ENCODE measurements around the gene CORO2A. TPM values are rescaled to one million over a fixed set of nuclear protein-coding genes. Genes with fewer than 3 reads are reported as not detected.

CORO2A gene
- total RNA-seq, 1 experiment from 2014 or later, result 19.8 TPM

GRCh38 chr9:98240475-98240874, 48.0 kb upstream of the CORO2A start:
- H2AFZ ChIP-seq, result no peak overlapping the region
- H3K9me3 ChIP-seq (ENCODE audit: insufficient read depth, low read depth), result no peaks in the 10 kb centered on the region
- no TSS peak for BruUV-seq (replicated peaks)
- TF ChIP-seq EZH2 (IDR thresholded peaks at IDR 0.05; ENCODE audit: low read depth), result no peak
- H3K4me2 ChIP-seq, result no peak overlapping the region
- H3K4me3 ChIP-seq, result no peak overlapping the region
- H3K36me3 ChIP-seq (ENCODE audit: low read depth), result peaks cover 7% of the 10 kb centered on the region; the same call in 1 of the 2 replicates
- no peaks in the 10 kb centered on the region for H3K9me2 ChIP-seq (ENCODE audit: insufficient read depth)
- H4K20me1 ChIP-seq (ENCODE audit: insufficient read depth), result no peaks in the 10 kb centered on the region
- H3K27ac ChIP-seq, result no peak overlapping the region
- CTCF ChIA-PET, result no interaction called here
- POLR2A ChIA-PET (ENCODE audit: unreplicated experiment), result interaction anchor here (0.6 kb wide), 1 partner anchor 17 kb away, joined by 10 read pairs; no protein-coding TSS in a partner anchor
- intact Hi-C loops (cut with micrococcal nuclease; ENCODE audit: unreplicated experiment), result no loop called here
- no peak for DNase-seq
- no peaks in the 10 kb centered on the region for H3K27me3 ChIP-seq (ENCODE audit: insufficient read depth, low read depth)
- peaks cover 25% of the 10 kb centered on the region for H3K4me1 ChIP-seq (replicated peaks; ENCODE audit: insufficient read depth)
- H3F3A ChIP-seq (ENCODE audit: insufficient read depth, low read depth), result peaks cover 19% of the 10 kb centered on the region
- H3K79me2 ChIP-seq (ENCODE audit: low read depth), result peaks cover 19% of the 10 kb centered on the region

- H4K20me1 ChIP-seq (ENCODE audit: insufficient read depth), result no peaks in the 10 kb centered on the region
- intact Hi-C loops (cut with micrococcal nuclease; ENCODE audit: unreplicated experiment), result no loop called here
- H3F3A ChIP-seq (ENCODE audit: insufficient read depth, low read depth), result no peaks in the 10 kb centered on the region
- no peak overlapping the region for H3K4me3 ChIP-seq
- H3K4me1 ChIP-seq (replicated peaks; ENCODE audit: insufficient read depth), result peaks cover 10% of the 10 kb centered on the region
- no peak for DNase-seq
- no peak overlapping the region for H2AFZ ChIP-seq
- no peaks in the 10 kb centered on the region for H3K9me3 ChIP-seq (ENCODE audit: insufficient read depth, low read depth)
- ChIA-PET POLR2A (ENCODE audit: unreplicated experiment) (interaction anchor here (1.1 kb wide), 1 partner anchor 306 kb away, joined by 7 read pairs; no protein-coding TSS in a partner anchor), CTCF (interaction anchor here (0.6 kb wide), 1 partner anchor 11 kb away, joined by 5 read pairs; no protein-coding TSS in a partner anchor)
- no TSS peak for BruUV-seq (replicated peaks)
- no peak overlapping the region for H3K27ac ChIP-seq
- H3K27me3 ChIP-seq (ENCODE audit: insufficient read depth, low read depth), result no peaks in the 10 kb centered on the region
- TF ChIP-seq EZH2 (IDR thresholded peaks at IDR 0.05; ENCODE audit: low read depth), result no peak
- TF ChIP-seq, protein P1, sequence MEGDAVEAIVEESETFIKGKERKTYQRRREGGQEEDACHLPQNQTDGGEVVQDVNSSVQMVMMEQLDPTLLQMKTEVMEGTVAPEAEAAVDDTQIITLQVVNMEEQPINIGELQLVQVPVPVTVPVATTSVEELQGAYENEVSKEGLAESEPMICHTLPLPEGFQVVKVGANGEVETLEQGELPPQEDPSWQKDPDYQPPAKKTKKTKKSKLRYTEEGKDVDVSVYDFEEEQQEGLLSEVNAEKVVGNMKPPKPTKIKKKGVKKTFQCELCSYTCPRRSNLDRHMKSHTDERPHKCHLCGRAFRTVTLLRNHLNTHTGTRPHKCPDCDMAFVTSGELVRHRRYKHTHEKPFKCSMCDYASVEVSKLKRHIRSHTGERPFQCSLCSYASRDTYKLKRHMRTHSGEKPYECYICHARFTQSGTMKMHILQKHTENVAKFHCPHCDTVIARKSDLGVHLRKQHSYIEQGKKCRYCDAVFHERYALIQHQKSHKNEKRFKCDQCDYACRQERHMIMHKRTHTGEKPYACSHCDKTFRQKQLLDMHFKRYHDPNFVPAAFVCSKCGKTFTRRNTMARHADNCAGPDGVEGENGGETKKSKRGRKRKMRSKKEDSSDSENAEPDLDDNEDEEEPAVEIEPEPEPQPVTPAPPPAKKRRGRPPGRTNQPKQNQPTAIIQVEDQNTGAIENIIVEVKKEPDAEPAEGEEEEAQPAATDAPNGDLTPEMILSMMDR (conservative IDR thresholded peaks at IDR 0.05), result no peak
- no peaks in the 10 kb centered on the region for H3K9me2 ChIP-seq (ENCODE audit: insufficient read depth)
- H3K4me2 ChIP-seq, result no peak overlapping the region
- peaks cover 20% of the 10 kb centered on the region for H3K36me3 ChIP-seq (ENCODE audit: low read depth)
- H3K79me2 ChIP-seq (ENCODE audit: low read depth), result peaks cover 13% of the 10 kb centered on the region
These were observed 44.6 kb upstream of the CORO2A start for GRCh38 chr9:98236901-98237487.

GRCh38 chr9:98235126-98235525, 42.7 kb upstream of the CORO2A start:
- H3K4me2 ChIP-seq, result no peak overlapping the region
- no peak overlapping the region for H3K4me3 ChIP-seq
- H3F3A ChIP-seq (ENCODE audit: insufficient read depth, low read depth), result peaks cover 18% of the 10 kb centered on the region
- intact Hi-C loops (cut with micrococcal nuclease; ENCODE audit: unreplicated experiment), result no loop called here
- no peak overlapping the region for H2AFZ ChIP-seq
- no peaks in the 10 kb centered on the region for H3K27me3 ChIP-seq (ENCODE audit: insufficient read depth, low read depth)
- CTCF ChIA-PET, result interaction anchor here (1.3 kb wide), 1 partner anchor 9 kb away, joined by 3 read pairs; no protein-coding TSS in a partner anchor
- no peaks in the 10 kb centered on the region for H3K9me3 ChIP-seq (ENCODE audit: insufficient read depth, low read depth)
- H3K9me2 ChIP-seq (ENCODE audit: insufficient read depth), result no peaks in the 10 kb centered on the region
- POLR2A ChIA-PET (ENCODE audit: unreplicated experiment), result interaction anchor here (0.6 kb wide), 1 partner anchor 15 kb away, joined by 3 read pairs; no protein-coding TSS in a partner anchor
- H3K36me3 ChIP-seq (ENCODE audit: low read depth), result peaks cover 27% of the 10 kb centered on the region
- no peaks in the 10 kb centered on the region for H4K20me1 ChIP-seq (ENCODE audit: insufficient read depth)
- TF ChIP-seq EZH2 (IDR thresholded peaks at IDR 0.05; ENCODE audit: low read depth), result no peak
- TF ChIP-seq, protein P1 (conservative IDR thresholded peaks at IDR 0.05), result no peak
- DNase-seq, result no peak
- H3K27ac ChIP-seq, result no peak overlapping the region
- 0 out of 2 replicates have a peak, but pooled peaks cover 6% of the 10 kb centered on the region for H3K79me2 ChIP-seq (ENCODE audit: low read depth)
- BruUV-seq (replicated peaks), result no TSS peak
- peaks cover 28% of the 10 kb centered on the region for H3K4me1 ChIP-seq (replicated peaks; ENCODE audit: insufficient read depth)
